Forelimb muscle (tissue), 1 donor: ENCODE results near the gene HOXC11. TPM values are rescaled to one million over a fixed set of nuclear protein-coding genes. Genes with fewer than 3 reads are reported as not detected.

Experiments
- DNase-seq: peaks from one replicate; pipeline ENCODE4 v3.0.0-alpha.2; 2013; ENCODE audit warnings: low read depth
- polyA plus RNA-seq: library from polyadenylated mRNA; unstranded; fragments of 120-200 nt; gene quantifications from one replicate; pipeline ENCODE4 v1.2.1, GENCODE V29; 2013; ENCODE audit not compliant: insufficient read length

Gene HOXC11
- polyA plus RNA-seq, 1 donor, result not detected

DNA sequence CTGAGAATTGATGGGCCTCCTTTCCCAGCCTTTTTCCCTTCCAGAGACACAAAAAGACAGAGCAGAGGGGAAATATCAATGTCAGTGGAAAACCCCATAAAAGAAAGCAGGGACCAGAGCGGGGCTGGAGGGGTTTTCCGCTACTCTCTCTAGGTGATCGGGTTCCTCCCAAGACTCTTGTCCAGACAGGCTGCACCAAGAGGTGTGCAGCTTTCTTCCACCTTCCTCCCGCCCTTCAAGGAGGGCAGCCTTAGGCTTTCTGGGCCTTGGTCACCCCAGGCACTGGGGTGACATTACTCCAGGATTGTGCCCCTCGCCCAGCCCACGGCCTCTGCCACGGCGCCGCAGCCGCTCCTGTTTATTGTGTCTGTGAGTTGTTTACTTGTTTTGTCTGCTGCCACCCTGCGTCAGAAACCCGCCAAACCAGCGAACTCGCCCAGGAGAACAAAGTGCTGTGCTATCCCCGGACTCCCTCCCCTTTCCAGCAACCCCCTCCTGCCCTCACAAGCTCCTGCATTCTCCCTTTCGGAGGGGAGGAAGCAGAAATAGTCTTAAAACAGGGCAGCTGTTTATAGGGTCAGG lies 48.6 kb downstream of the HOXC11 start:
- DNase-seq, result no peak

DNA sequence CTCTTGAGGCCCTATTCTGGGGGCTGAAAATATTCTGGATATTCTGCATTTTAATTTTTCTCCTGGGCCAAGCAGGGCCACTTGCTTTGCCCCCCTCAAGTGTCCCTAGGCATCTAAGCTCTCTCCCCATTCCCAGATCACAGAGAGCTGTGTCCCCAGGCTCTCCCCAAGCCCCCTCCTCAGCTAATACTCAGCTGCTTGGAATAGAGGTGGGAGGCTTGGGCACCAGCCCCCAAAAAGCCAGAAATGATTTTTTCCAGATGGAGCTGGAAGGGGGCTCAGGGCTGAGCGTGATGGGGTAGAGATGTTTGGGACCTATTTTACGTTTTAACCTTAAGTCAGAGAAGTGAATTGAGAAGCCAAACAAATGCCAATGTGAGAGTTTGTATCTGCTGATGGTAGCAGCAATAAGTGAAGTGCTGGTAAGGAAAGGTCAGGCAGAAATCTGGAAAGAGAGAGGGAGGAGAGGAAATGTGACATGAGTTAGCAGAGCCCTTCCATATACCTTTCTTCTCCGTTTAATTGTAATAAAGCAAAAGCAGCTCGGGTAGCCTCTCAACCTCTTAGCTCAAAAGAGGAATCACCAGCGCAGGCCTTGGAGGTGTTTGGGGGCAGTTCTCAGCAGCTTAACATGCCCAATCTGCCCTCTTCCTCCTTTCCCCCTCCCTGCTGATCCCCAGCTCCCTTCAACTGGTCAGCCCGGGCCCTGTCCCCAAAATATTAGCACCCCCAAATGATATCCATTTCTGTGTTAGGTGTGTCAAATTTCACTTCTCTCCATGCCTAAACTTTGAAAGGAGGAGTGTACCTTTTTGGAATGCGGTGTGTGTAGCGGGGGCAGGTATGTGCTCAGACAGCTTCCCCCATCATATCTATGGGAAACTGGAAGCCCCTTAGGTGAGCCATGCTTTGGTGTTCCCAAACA lies 50.3 kb downstream of the HOXC11 start:
- DNase-seq, result no peak

GRCh38 chr12:54024127-54024526 lies 51.2 kb downstream of the HOXC11 start:
- no peak for DNase-seq

DNA sequence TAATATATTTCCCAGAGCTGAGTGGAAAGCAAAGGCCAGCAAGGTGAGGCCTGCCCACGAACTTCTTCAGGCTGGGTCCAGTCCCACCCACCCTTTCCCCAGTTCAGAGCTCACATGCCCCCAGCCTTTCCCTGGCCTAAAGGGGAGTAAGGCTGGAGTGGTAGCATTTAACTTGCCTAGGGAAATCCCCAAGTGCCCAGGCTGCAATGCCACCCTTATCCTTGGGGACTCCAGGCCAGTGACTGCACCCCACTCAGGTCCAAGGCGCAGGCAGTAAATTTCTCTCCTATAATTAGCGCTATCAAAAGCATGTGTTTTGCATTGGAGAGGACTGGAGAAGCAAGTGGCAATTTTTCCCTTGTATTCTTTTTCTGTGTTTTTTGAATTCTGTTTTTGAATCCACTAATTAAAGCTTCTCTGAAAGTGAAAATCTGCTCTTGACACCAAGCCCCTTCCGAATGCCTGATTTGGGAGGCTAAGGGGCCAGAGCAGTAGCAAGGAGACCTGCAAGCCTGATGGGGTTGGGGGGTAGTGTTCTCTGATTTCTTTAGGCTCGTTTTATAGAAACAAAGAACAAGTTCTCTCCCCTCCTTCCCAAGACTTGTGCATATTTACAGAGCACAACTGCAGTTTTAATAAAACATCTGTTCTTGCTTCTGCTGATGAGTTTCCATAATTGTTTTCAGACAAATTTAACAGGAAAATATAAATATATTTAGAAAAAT lies 51.8 kb downstream of the HOXC11 start:
- no peak for DNase-seq

- DNase-seq, result no peak
Observed at GRCh38 chr12:54025499-54026405, 52.8 kb downstream of the HOXC11 start.

DNA sequence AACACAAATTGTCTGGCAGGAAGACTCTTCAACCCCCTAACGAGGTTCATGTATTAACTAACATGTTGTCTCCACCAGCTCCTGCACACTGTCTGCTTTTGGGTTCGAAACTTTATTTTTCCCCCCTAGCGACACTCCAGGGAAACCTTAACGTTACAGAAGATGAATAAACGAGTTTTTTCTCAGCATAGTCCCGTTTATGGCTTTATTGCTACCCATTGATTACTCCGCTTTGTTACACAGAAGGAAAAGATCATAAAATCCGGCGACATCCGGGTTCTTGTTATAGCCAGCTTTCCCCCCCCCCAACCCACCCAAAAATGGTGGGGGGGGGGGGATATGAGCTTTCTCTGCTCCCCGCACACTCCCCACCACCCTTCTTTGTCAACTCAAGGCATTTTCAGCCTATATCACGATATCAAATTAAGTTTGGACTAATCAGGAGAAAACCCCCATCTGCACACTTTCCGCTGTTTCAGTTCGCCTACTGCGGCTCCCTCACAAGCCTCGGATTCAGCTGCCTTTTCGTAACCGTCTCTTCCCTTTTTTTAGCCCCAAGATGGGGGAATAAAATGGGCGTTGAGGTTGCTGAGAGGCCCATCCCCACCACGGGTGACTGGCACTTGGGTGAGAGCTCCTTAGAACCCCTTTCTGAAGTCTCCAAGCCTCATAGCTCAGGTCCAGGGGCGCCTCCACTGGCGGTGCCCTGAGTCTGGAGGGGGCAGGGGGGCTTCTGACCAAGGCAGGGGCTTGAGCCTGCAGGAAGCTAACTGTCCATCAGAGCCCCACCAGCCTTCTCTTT lies 53.9 kb downstream of the HOXC11 start:
- DNase-seq, result no peak

Other genes with a start within 250 kb of the HOXC11 start
- 80.8 TPM for gene CALCOCO1, start 245.7 kb upstream of the HOXC11 start, polyA plus RNA-seq
- gene CISTR, start 221.1 kb upstream of the HOXC11 start, polyA plus RNA-seq, result not detected
- gene HOXC13, start 34.3 kb upstream of the HOXC11 start, polyA plus RNA-seq, result not detected
- not detected for gene HOXC12, start 18.2 kb upstream of the HOXC11 start, polyA plus RNA-seq
- not detected for gene HOTAIR, start 1.8 kb downstream of the HOXC11 start, polyA plus RNA-seq
- 0.09 TPM for gene HOXC10, start 12.0 kb downstream of the HOXC11 start, polyA plus RNA-seq
- 0.52 TPM for gene HOXC9, start 27.0 kb downstream of the HOXC11 start, polyA plus RNA-seq
- 0.24 TPM for gene HOXC8, start 35.9 kb downstream of the HOXC11 start, polyA plus RNA-seq
- gene HOXC6, start 55.3 kb downstream of the HOXC11 start, polyA plus RNA-seq, result 4.7 TPM
- gene HOXC5, start 59.9 kb downstream of the HOXC11 start, polyA plus RNA-seq, result 0.52 TPM
- 9.1 TPM for gene HOXC4, start 80.7 kb downstream of the HOXC11 start, polyA plus RNA-seq
- 22.6 TPM for gene SMUG1, start 215.9 kb downstream of the HOXC11 start, polyA plus RNA-seq